Fibroblast of skin of left quadriceps (primary cell): ENCODE results near the gene LZTS3.
"Not testable (repeated sequence)": the region's sequence is repeated elsewhere in the genome, so short reads cannot be mapped to it uniquely, and the experiment has no call there.

Experiments used
- DNase-seq, 2 experiments: peaks; one replicate each; pipeline ENCODE4 v3.0.0-alpha.2; 2013; ENCODE audit warnings: low read depth in 2 of 2

LZTS3 gene

DNA sequence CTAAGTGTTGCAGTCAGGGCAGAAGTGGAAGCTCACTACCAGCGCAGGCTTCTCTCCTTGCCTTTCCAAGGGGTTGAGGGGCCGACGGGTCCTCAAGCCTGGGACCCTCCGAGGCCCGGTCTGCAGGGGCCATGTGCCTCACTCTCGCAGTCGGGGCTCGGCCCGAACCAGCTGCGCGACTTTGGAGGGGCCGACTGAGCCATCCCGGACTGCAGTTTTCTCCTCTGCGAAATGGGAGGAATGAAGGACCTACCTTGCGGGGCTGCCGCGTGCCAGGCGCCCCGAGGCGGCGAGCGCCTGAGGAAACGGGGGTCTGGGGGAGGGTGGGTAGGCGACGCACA is 5.6 kb downstream of the LZTS3 start:
- no peak for DNase-seq

DNA sequence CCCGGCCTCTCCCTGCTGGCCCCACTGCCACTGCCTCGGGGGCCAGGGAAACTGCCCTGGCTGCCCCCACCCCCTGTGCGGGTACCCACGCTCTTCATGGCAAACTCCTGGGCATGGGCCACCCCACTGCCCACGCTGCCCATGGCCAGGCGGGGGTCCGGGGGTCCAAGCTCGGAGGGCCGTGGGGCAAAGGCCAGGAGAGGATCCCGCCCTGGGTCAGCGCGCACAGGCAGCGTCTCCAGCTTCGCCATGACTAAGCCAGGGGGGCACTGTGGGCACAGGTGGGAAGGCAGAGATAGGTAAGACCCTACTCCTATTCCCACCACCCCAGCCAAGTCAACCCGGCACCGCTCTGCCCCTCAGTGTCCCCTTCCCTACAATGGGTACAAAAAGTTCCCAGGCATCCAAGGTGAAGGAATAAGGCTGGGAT is 6.4 kb downstream of the LZTS3 start:
- no peak for DNase-seq

DNA sequence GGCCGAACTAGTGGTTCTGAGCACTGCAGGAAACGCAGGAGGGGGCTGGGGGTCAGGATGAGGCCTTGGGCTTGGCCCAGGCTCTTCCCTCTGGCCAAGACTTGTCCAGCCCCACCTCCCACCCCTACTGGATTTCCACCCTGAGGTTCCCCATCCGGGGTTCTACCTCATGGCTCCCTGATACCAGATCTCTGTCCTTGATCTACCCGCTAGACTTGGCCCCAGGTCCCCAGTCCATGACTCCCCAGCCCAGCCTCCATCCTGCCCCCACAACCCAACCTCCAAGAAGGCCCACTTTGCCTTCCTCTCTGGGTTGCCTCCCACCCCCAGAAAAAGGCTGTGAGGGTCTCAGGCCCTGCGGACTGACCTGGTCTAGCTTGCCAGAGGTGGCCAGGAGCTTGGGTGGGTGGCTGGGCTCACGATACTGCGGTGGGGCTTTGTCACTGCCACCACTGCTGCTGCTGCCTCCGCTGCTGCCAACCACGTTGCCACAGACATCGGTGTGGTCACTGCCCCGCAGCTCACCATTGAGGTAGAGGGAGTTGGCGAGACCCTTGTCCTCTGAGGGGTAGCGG is 6.9 kb downstream of the LZTS3 start:
- DNase-seq = no peak

DNA sequence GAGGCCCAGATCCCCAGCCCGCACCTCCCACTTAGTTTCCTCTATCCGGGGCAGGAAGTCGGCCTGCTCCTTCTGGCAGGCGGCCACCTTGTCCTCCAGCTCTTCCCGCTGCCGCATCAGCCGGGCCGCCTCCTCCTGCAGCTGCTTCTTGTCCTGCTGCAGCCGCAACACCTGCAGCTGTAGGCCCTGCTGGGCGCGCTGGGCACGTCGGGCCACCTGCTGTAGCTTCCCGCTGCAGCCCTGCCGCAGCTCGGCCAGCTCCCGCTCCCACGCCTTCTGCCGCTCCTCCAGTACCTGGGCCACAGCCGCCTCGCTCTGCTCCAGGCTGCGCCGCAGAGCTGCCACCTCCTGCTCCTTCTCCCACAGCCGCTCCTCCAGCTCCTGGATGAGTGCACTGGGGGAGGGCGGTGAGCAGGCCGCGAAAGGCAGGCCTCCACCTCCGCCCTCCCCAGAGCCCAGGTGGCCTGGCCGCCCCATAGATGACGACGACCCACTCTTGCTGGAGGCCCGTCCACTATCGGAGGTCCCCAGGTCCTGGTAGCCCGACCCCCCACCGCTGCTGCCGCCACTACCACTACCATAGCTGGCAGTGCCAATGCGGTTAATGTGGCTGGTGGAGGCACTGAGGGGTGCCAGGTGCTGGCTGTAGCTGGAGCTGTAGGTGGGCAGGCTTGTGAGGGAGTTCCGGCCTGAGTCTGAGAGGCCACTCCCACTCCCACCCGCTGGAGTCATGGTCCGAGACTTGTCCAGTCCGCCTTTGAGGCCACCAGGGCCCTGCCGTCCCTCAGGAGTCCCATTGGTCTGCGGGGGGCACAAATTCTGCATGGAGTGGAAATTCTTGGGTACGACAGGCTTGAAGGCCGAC is 7.6 kb downstream of the LZTS3 start:
- no peak for DNase-seq

DNA sequence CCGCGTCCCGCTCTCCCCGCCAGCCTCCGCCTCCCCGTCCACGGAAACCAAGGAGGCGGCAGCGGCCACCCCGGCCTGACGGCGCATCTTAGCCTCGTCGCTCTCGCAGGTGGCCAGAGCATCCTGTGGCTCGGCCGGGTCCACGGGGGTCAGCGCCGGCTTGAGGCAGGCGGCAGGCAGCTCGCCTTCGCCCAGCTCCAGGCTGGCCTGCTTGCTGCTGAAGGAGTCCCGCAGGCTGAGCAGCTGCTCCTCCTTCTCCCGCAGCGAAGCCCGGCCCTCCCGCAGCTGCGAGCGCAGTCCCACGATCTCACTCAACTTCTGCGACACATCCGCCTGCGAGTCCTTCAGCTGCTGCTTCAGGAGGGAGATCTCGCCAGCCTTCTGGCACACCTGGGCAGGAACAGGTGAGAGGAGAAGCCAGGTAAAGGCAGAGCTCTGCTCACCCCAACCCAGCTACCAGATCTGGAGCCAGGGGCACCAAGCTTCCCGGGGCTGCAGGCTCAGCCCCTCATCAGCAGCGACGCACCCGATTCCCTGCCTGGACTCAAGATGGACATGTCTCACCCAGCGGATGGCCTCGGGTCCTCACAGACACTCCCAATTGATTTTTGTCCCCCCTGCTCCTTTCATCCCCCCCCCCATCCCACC is 8.5 kb downstream of the LZTS3 start:
- DNase-seq = no peak

DNA sequence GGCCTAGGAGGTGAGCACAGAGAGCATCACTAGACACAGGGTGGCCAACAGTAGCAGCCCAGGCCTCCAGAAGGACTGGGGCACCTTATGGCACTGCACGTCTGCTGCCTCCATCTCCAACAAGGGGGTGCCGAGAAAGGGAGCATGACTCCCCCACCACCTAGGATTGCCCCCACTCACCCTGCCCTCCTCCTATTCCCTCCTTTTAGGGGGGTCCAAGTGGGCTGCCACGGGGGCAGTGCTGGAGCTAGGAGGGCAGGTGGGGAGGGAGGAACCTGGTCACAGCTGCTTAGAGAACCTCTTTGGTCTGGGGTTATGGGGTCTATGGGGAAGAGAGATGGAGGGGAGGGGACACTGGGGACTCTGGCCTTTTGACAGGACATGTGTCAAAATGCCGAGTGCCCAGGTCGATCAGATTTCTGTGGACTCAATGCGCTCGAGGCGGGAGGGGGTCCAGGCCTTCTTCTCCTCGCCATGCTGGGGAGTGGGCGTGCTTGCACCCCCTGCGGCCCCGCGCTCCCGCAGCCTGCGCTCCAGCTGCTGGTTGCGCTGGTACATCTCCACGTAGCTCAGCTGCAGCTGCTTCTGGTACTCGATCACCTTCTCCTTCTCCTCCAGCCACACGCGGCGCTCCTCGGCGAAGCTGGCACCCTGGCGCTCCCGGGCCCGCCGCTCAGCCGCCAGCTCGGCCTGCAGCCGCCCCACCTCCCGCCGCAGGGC is 9.1 kb downstream of the LZTS3 start:
- DNase-seq = no peak

DNA sequence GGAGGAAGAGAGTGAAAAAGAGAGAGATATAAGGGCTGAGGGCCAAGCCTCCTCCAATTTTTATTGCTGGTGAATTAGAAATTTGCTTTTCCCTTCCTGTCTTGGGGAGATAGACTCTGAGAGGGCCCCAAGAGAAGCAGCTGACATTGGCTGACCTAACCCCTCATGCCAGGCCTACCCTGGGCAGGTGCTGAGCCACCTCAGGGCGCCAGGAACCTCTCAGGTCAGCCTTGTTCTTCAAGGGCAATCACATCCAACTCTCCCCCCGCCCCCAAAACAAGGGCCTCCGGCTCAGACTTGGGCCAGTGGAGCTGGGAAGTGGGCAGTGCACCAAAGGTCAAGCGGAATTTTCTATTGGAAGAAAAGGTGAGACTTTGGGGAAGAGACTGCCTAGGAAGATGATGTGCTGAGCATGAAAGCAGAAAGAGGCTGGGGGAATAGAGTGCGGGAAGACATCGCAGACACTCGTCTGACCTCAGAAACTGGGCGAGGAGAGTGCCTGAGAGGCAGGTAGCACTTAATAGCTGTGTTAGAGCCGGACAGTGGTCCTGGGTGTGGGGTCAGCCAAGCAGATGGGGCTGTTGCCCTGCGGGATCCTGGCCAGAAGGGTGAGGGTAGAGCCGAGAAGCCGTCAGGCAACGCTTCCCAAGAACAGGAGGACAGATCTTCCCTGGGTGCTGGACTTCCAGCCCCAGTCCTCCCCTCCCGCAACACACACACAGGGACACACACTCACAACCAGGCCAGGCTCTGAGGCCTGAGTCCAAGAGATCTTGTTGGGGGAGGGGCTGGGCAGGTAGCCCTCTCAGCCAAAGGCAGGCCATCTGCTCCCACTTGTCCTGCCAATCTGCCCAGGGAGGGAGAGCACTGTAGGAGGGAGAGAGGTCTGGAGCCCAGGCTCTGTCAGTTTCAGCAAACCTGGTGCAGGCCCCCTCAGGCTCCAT is 10.0 kb downstream of the LZTS3 start:
- no peak for DNase-seq

DNA sequence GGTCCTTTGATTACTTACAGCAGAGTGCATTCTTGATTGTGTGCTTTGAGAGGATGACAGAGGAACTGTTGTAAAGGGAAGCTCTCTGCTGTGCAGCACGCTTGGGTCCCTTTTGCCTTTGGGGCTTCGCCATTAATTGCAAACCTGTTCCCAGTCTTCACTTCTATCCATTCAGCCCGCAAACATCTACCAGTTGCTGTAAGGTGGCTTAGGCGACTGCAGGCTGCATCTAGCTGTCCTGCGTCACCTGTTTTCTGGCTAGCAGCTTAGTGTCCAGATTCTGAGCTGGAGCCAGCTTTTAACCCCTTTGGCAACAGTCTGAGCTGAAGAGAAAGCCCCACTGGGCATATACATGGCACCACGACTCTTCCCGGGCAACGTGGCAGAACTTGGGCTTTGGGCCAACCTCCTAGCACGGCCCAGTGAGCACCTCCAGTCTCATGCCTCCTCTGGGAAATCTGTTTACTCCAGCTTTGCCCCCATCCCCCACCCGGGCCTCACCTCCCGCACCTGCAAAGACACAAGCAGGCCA is 11.2 kb downstream of the LZTS3 start:
- no peak for DNase-seq

DNA sequence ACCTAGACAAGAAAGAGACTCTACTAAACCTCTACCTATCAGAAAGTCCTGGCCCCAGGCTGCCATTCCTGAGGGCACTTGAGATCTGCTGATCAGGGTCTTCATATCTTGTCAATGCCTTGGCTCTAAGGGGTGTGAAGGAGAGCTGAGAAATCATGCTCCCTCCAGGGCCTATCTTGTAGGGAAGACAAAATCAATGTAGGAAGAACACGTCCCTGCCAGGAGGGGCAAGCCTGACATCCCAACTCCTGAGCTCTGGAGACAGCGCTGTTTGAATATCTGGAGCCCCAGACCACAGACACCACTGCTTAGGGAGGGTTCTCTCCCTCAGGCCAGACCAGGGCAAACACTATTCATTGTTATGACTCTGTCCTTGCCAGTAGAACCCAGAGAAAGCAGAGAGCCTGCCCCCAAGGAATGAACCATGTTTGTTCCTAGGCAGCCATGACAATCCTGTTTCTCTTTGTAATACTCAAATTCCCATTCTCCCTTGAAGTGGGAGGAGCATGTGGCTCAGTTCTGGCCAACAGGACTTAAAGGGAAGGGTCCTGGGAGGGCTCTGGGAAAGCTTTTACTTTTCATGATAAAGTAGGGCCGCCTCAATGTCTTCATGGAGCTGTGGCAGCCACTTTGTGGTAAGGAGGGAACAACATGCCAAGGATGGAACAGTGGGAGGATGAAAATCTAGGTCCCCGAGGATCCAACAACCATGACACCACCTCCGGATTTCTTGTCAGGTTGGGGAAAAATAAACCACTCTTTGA is 11.9 kb downstream of the LZTS3 start:
- DNase-seq = no peak

DNA sequence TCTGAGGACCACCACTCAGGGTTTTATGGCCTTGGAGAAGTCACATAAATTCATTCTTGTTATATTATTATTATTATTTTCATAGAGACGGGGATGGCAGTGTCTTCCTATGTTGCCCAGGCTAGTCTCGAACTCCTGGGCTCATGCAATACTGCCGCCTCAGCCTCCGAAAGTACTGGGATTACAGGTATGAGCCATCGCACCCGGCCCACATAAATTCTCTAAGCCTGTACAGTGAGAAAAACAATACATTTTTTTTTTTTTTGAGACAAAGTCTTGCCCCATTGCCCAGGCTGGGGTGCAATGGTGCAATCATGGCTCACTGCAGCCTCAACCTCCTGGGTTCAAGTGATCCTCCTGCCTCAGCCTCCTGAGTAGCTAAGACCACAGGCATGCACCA is 12.9 kb downstream of the LZTS3 start:
- no peak for DNase-seq

DNA sequence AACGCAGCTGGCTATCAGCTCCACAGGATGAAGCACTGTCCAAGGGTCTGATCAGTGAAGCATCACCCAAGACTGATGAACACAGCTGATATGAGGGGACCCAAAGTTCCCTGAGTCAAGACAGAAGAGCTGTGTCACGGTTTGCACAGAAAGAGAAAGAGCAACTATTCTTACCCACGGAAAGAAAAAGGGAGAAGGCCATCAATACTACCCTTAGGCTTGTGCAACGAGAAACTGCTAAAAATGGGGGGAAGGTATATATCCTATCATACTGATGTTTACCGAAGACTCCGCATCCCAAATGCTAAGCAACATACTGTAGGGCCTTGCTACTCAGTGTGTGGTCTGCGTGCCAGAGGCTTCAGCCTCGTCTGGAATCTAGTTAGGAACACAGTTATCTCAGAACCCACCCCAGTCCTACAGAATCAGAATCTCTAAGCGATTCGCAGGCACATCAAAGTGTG is 14.3 kb downstream of the LZTS3 start:
- DNase-seq = no peak

DNA sequence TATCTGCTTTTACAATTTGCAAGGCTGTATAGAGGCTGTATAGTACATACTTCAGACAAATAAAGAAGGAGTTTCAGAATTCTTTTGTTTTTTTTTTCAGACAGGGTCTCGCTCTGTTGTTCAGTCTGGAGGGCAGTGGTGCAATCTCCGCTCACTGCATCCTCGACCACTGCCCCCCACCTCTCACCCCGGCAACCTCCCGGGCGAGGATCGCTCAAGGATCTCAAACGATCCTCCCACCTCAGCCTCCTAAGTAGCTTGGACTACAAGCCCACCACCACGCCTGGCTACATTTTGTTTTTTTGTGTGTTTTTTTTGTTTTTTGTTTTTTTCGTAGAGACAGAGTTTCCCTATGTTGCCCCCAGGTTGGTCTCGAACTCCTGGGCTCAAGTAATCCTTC is 15.5 kb downstream of the LZTS3 start:
- no peak for DNase-seq

DNA sequence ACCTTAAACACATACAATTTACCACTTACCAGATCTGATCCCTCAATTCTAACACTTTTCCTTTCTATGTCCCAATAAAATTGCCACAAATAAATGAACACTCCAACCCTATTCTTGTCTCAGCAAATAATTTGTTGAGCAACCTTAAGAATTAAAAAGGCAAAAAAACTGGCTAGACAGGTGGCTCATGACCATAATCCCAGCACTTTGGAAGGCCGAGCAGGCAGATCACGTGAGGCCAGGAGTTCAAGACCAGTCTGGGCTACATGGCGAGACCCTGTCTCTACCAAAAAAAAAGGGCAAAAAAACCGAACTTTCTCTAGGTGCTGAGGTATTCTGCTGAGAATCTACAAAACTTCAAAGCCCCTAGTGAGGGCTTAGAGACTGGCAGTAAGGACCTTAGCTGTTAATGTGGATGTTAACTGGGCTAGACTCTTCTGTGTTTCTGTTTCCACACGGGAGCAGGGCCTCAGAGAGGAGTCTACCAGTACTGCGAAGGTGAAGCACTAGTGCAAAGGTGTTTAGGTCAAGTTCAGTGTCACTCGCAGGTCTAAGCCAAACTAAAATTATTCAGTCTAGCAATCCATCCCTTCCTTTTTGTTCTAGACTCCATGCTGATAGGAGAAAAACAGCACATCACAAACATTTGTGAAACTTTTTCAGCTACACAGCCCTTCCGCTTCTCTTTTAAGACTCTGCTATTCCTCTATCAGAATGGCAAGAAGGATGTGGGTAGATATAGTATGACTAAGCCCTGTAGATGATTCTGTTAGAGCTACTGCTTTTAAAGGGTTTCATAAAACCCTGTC is 16.3 kb downstream of the LZTS3 start:
- no peak for DNase-seq

DNA sequence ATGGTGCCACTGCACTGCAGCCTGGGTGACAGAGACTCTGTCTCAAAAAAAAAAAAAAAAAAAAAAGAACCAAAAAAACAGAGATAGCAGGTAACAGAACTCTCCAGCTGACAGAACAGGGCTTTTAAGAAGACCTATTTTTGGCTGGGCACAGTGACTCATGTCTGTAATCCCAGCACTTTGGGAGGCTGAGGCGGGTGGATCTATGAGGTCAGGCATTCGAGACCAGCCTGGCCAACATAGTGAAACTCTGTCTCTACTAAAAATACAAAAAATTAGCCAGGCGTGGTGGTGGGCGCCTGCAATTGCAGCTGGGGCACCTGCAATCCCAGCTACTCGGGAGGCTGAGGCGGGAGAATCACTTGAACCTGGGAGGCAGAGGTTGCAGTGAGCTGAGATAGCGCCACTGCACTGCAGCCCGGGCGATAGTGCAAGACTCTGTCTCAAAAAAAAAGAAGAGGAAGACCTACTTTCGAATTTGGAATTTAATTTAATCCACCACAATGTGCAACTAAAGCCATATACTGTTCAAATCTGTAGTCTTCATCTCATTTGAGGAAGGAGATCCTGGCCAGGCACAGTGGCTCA is 21.2 kb downstream of the LZTS3 start:
- DNase-seq = not testable (repeated sequence)

DNA sequence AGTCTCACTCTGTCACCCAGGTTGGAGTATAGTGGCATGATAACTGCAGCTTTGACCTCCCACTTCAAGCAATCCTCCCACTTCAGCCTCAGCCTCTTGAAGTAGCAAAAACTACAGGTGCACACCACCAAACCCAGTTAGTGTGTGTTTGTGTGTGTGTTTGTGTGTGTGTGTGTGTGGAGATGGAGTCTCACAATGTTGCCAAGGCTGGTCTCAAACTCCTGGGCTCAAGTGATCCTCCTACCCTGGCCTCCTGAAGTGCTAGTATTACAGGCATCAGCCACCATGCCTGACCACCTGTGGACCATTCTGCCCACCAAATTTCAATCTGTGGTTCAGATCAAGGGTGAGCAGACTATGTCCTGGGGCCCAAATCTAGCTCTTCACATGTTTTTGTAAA is 22.4 kb downstream of the LZTS3 start:
- DNase-seq = no peak

DNA sequence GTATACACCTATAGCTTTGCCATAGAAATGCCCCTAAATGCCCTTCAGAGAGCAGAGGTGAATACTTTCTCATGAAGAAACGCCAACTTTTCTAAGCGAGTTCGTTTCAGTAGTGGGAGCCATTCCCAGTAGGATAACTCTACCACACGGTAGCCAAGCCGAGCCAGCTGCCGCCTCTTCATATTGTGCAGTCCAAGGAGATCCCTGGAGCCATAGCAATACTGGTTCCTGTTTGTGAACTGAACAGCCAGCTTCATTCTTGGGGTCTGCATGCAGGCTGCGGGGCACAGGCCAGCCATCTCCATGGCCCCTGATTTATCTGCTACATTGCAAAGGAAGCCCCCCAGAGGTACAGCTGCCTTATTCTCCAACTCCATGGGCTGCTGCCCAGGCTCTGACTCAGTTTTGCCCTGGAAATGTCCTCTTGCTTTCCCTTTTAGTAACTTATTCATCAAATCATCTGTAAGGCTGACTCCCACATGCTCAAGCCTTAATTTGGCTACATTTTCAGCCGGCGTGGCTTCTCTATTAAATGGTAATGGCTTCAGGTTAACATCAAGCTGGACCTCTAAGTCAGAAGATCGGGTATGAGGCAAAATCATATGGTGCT is 26.5 kb downstream of the LZTS3 start:
- DNase-seq = no peak

DNA sequence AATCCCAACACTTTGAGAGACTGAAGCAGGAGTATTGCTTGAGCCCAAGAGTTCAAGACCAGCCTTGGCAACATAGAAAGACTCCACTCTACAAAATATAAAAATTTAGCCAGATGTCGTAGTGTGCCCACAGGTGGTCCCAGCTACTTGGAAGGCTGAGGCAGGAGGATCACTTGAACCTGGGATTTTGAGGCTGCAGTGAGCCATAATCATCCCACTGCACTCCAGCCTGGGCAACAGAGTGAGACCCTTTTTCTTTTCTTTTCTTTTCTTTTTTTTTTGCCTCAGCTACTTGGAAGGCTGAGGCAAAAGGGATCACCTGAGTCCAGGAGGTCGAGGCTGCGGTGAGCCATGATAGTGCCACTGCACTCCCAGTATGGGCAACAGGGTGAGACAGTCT is 31.6 kb downstream of the LZTS3 start:
- no peak for DNase-seq

DNA sequence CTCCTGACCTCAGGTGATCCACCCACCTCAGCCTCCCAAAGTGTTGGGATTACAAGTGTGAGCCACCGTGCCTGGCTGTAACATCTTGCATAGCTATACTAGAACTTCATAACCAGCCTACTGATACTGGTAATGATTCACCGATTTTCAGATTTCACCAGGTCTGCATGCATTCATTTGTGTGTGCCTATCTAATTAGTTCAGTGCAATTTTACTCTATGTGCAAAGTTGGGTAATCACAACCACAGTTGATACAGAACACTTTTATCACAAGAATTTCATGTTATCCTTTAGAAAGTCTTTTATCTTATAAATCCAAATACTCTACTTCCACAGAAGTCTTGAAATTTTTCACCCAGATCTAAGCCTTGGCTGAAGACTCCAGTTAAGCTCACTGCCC is 35.9 kb downstream of the LZTS3 start:
- DNase-seq = no peak
